K562 (cell line): ENCODE data around the gene SLC7A6. TPM values are rescaled to one million over a fixed set of nuclear protein-coding genes. Genes with fewer than 3 reads are reported as not detected.

Source experiments
- ATF1 ChIP-seq, 2 experiments: fragments of 450-650 bp in 1 of 2; IDR thresholded peaks; 2 replicates each; pipeline ENCODE4 v1.6.1; 2016; ENCODE audit warnings: missing compliant biosample characterization in 1 of 2, missing genetic modification characterization in 1 of 2
- ATF7 ChIP-seq: fragments of 450-650 bp; IDR thresholded peaks from 2 replicates; pipeline ENCODE4 v1.7.1; 2014; ENCODE audit warnings: mild to moderate bottlenecking, moderate library complexity
- CHD2 ChIP-seq: IDR thresholded peaks from 2 replicates; pipeline ENCODE4 v1.6.1; 2011; ENCODE audit warnings: low read depth, low read length
- E4F1 ChIP-seq: fragments of 250-450 bp; sonication (Bioruptor Pico); IDR thresholded peaks from 2 replicates; pipeline ENCODE4 v1.5.0; 2021; ENCODE audit warnings: mild to moderate bottlenecking, borderline replicate concordance
- FOXK2 ChIP-seq, 2 experiments: fragments of 450-650 bp; IDR thresholded peaks in 1 of 2; conservative IDR thresholded peaks in 1 of 2; 2 replicates each; pipeline ENCODE4 v1.6.1; 2016; ENCODE audit warnings: low read depth in 2 of 2, mild to moderate bottlenecking in 1 of 2
- MCM2 ChIP-seq: fragments of 450-650 bp; IDR thresholded peaks from 2 replicates; pipeline ENCODE4 v1.6.1; 2017; ENCODE audit warnings: low read depth, mild to moderate bottlenecking
- RB1 ChIP-seq: fragments of 450-650 bp; IDR thresholded peaks from 2 replicates; pipeline ENCODE4 v1.6.1; 2017; ENCODE audit warnings: low read depth, mild to moderate bottlenecking
- SIN3B ChIP-seq: fragments of 450-650 bp; IDR thresholded peaks from 2 replicates; pipeline ENCODE4 v1.6.1; 2017; ENCODE audit warnings: low read depth, mild to moderate bottlenecking, moderate library complexity
- SREBF2 ChIP-seq: sonication (generic); formaldehyde crosslinking; IDR thresholded peaks from 2 replicates; pipeline ENCODE4 v1.4.0; 2020; ENCODE audit warnings: mild to moderate bottlenecking, missing genetic modification reagents
- XRCC5 ChIP-seq: fragments of 200-400 bp; formaldehyde crosslinking; IDR thresholded peaks from 2 replicates; pipeline ENCODE4 v1.6.1; 2017; ENCODE audit warnings: low read depth, mild to moderate bottlenecking, low read length
- ZNF124 ChIP-seq: sonication (generic); formaldehyde crosslinking; IDR thresholded peaks from 2 replicates; pipeline ENCODE4 v1.8.1; 2022; ENCODE audit warnings: missing genetic modification reagents
- ZNF134 ChIP-seq: fragments of 250-450 bp; sonication (Bioruptor Pico); conservative IDR thresholded peaks from 2 replicates; pipeline ENCODE4 v1.4.0; 2020
- ZNF324 ChIP-seq: fragments of 250-450 bp; sonication (Bioruptor Pico); IDR thresholded peaks from 2 replicates; pipeline ENCODE4 v1.4.0; 2020; ENCODE audit warnings: mild to moderate bottlenecking
- ZNF444 ChIP-seq: fragments of 250-450 bp; sonication (Bioruptor Pico); IDR thresholded peaks from 2 replicates; pipeline ENCODE4 v1.4.0; 2020; ENCODE audit warnings: mild to moderate bottlenecking, moderate library complexity
- ZNF518B ChIP-seq: fragments of 250-450 bp; sonication (Bioruptor Pico); IDR thresholded peaks from 2 replicates; pipeline ENCODE4 v1.5.0; 2021; ENCODE audit warnings: mild to moderate bottlenecking, moderate library complexity
- ZNF740 ChIP-seq, 3 experiments: fragments of 200-800 bp in 1 of 3; sonication (Bioruptor generic) in 1 of 3; sonication (generic) in 1 of 3; formaldehyde crosslinking in 1 of 3; IDR thresholded peaks; 2 replicates each; pipeline versions ENCODE4 v1.6.1 to v1.8.0; 2016 to 2022; ENCODE audit warnings: mild to moderate bottlenecking in 2 of 3, missing compliant biosample characterization in 2 of 3, missing genetic modification characterization in 2 of 3, missing genetic modification reagents in 1 of 3
- polyA plus RNA-seq, 8 experiments: library from polyadenylated mRNA; depleted of rRNA in 4 of 8; stranded (reverse) in 5 of 8; unstranded in 3 of 8; fragments of >200 nt; fragmentation: Nextera tagmentation in 2 of 8; fragmentation: Illumina TruSeq in 1 of 8; extraction: Ambion mirVana in 2 of 8; extraction: Trizol in 1 of 8; gene quantifications; 2 replicates each; pipeline versions ENCODE4 v1.2.1 to v1.2.3, GENCODE V29; 2011 to 2014; ENCODE audit warnings: inconsistent platforms in 1 of 8, missing spikeins in 1 of 8
- total RNA-seq, 7 experiments: library from RNA; depleted of rRNA in 6 of 7; stranded (reverse); fragments of >200 nt in 6 of 7; fragmentation: Illumina TruSeq in 2 of 7; extraction: Trizol in 2 of 7; gene quantifications; 2 replicates each; pipeline versions ENCODE4 v1.2.1 to v1.2.3, GENCODE V29; 2011 to 2021; ENCODE audit warnings: low replicate concordance in 1 of 7
- TF ChIP-seq, protein P1 (sequence below): fragments of 450-650 bp; IDR thresholded peaks from 2 replicates; pipeline ENCODE4 v1.6.1; 2016; ENCODE audit warnings: low read depth, mild to moderate bottlenecking, moderate library complexity

Gene SLC7A6
- total and polyA plus RNA-seq, 9 of the 15 experiments (the other 6 are each of a cell fraction or from before 2014, with no cell fraction given), result 12.6 to 60.1 (median 29.8) TPM

DNA sequence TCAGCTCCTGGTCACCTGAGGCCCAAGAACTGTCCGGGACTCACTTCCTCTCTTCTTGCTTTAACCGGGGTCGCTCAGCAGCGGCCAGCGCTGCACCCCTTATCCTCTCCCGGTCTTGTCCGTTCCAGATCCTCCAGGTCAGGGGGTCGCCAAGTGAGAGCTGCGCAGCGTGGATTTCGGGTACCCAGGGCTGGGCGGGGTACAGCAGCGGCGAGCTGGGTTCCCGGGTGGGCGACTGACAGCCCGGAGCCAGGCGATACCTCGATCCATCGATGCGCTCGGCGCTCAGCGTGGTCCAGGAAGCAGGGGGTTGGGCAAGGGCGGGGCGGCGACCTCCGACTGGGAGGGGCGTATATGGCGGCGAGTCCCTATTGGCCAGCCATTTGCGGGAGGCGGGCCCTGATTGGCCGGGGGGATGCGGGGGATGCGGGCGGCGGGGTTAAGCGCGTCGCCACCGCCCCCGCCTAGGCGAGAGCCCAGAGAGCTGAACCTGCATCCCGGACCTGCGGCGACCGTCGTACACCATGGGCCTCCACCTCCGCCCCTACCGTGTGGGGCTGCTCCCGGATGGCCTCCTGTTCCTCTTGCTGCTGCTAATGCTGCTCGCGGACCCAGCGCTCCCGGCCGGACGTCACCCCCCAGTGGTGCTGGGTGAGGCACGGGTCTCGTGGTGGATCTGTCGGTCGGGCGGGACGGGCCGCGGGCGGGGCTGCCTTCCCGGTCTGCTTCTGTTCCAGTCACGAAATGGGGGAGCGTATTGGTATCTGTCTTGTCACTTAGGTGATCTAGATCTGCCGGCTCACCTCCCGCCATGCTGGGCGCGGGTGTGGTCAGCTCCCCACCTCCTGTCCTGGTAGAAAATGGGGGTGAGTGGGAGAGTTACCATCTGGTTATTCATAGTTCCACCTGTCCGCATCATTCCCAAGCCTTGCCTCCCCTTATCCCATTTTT, 19.1 kb upstream of the SLC7A6 start, which contains the start of gene PLA2G15 (continued):
- TF ChIP-seq ZNF518B (CRISPR knock-in tag) (no peak), SREBF2 (CRISPR knock-in tag) (no peak), RB1 (peak; percentile 60; the same call in 1 of the 2 replicates), ZNF444 (CRISPR knock-in tag) (no peak), MCM2 (no peak), E4F1 (CRISPR knock-in tag) (no peak), ZNF134 (CRISPR knock-in tag) (no peak), FOXK2 (conservative IDR thresholded peaks at IDR 0.05 in 1 of 2, IDR thresholded peaks at IDR 0.05 in 1 of 2; ENCODE audit: low read depth in 2 of 2) (peak in 1 of 2 experiments; percentile 65; a peak in 2 of 4 replicates), CHD2 (peak; percentile 57), ATF1 (CRISPR knock-in tag; IDR thresholded peaks at IDR 0.05) (peak; percentile 51; the same call in 1 of the 2 replicates), ATF1 (tag; IDR thresholded peaks at IDR 0.05) (peak; percentile 88), ZNF124 (no peak), ATF7 (peak; percentile 57), XRCC5 (0 out of 2 replicates have a peak, but pooled peaks have one; percentile 37), SIN3B (no peak), ZNF324 (no peak), ZNF740 (CRISPR knock-in tag; IDR thresholded peaks at IDR 0.05) (peak; percentile 70; the same call in 1 of the 2 replicates), ZNF740 (tag; IDR thresholded peaks at IDR 0.05) (no peak)
- TF ChIP-seq, protein P1, sequence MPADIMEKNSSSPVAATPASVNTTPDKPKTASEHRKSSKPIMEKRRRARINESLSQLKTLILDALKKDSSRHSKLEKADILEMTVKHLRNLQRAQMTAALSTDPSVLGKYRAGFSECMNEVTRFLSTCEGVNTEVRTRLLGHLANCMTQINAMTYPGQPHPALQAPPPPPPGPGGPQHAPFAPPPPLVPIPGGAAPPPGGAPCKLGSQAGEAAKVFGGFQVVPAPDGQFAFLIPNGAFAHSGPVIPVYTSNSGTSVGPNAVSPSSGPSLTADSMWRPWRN, result no peak
